A673 (cell line): ENCODE measurements around the gene GPR32. TPM values are rescaled to one million over a fixed set of nuclear protein-coding genes. Genes with fewer than 3 reads are reported as not detected.
"Not testable (repeated sequence)": the region's sequence is repeated elsewhere in the genome, so short reads cannot be mapped to it uniquely, and the experiment has no call there.

Experiments used
- BruUV-seq: library from RNA; stranded (reverse); fragments of 400-500 nt; replicated peaks from 2 replicates; lab custom pipeline; 2021; lab: Mats Ljungman, UMichigan
- CTCF ChIA-PET: fragments of 300-600 bp; sonication (Branson Sonifier 250); formaldehyde crosslinking; loops from one replicate; lab custom pipeline; 2022; ENCODE audit warnings: antibody characterized with exemption; lab: Charles Lee
- POLR2A ChIA-PET: fragments of 300-600 bp; sonication (Branson Sonifier 250); formaldehyde crosslinking; loops from one replicate; lab custom pipeline; 2022; ENCODE audit warnings: antibody characterized with exemption; ENCODE audit not compliant: low non-redundant PET; lab: Charles Lee
- DNase-seq: peaks from one replicate; pipeline ENCODE4 v3.0.0-alpha.2; 2015; ENCODE audit warnings: low spot score
- H3K27ac ChIP-seq: fragments of 200-600 bp; sonication (generic); 2 replicates; pipeline ENCODE4 v1.5.1; 2016; ENCODE audit warnings: mixed run types, low read depth, mild to moderate bottlenecking, mixed read lengths, antibody characterized with exemption, low read length; ENCODE audit not compliant: poor library complexity, severe bottlenecking
- H3K27me3 ChIP-seq: fragments of 200-600 bp; sonication (generic); replicated peaks from 2 replicates; pipeline ENCODE4 v1.6.1; 2017; ENCODE audit warnings: mixed run types, low read depth, mild to moderate bottlenecking, mixed read lengths, antibody characterized with exemption, low read length; ENCODE audit not compliant: insufficient read depth, poor library complexity
- H3K36me3 ChIP-seq: fragments of 200-600 bp; sonication (generic); 2 replicates; pipeline ENCODE4 v1.6.1; 2016; ENCODE audit warnings: mixed run types, mild to moderate bottlenecking, mixed read lengths, antibody characterized with exemption, low read length; ENCODE audit not compliant: insufficient read depth, poor library complexity, severe bottlenecking
- H3K4me1 ChIP-seq: fragments of 200-600 bp; sonication (generic); 2 replicates; pipeline ENCODE4 v1.6.1; 2017; ENCODE audit warnings: mixed run types, mild to moderate bottlenecking, mixed read lengths, antibody characterized with exemption, low read length; ENCODE audit not compliant: insufficient read depth, poor library complexity, severe bottlenecking
- H3K4me3 ChIP-seq: fragments of 200-600 bp; sonication (generic); 2 replicates; pipeline ENCODE4 v1.5.1; 2016; ENCODE audit warnings: low read depth, mixed run types, mild to moderate bottlenecking, mixed read lengths, low read length; ENCODE audit not compliant: poor library complexity, severe bottlenecking
- H3K9me3 ChIP-seq: fragments of 200-600 bp; sonication (generic); 2 replicates; pipeline ENCODE4 v1.6.1; 2016; ENCODE audit warnings: mixed run types, low read depth, mild to moderate bottlenecking, mixed read lengths, antibody characterized with exemption, low read length; ENCODE audit not compliant: poor library complexity, severe bottlenecking
- CTCF ChIP-seq: fragments of 300-800, 200-600 bp; sonication (generic); conservative IDR thresholded peaks from 2 replicates; pipeline ENCODE4 v1.5.1; 2017; ENCODE audit warnings: low read depth, mild to moderate bottlenecking, antibody characterized with exemption, low read length, moderate library complexity, mixed read lengths
- EZH2 ChIP-seq: fragments of 200-600 bp; sonication (generic); IDR thresholded peaks from 2 replicates; pipeline ENCODE4 v1.6.1; 2017; ENCODE audit warnings: borderline replicate concordance, low read depth, mild to moderate bottlenecking, mixed read lengths, antibody characterized with exemption, low read length; ENCODE audit not compliant: poor library complexity, severe bottlenecking
- intact Hi-C: fragments of 100-400 bp; cut with micrococcal nuclease; formaldehyde crosslinking; loops from one replicate; pipeline ENCODE4 v1.10.0; 2022; ENCODE audit not compliant: unreplicated experiment
- total RNA-seq: library from RNA; stranded (reverse); gene quantifications from 2 replicates; pipeline ENCODE4 v1.2.3, GENCODE V29; 2021

GPR32 gene
- total RNA-seq, 1 experiment from 2014 or later, result not detected

- intact Hi-C loops, result no loop called here
- peaks cover 41% of the 10 kb centered on the region for H3K4me1 ChIP-seq
- no peak overlapping the region for H3K4me3 ChIP-seq
- BruUV-seq, result no TSS peak
- H3K27me3 ChIP-seq, result no peaks in the 10 kb centered on the region
- DNase-seq, result no peak
- H3K9me3 ChIP-seq, result no peaks in the 10 kb centered on the region
- TF ChIP-seq CTCF, result no peak
- TF ChIP-seq EZH2, result no peak
- H3K27ac ChIP-seq, result peak overlapping the region; percentile 88
- CTCF ChIA-PET, result interaction anchor here (1.0 kb wide), 1 partner anchor 16 kb away, joined by 3 read pairs; no protein-coding TSS in a partner anchor
- H3K36me3 ChIP-seq, result no peaks in the 10 kb centered on the region
- POLR2A ChIA-PET, result no interaction called here
Observed at GRCh38 chr19:50741179-50741933, 28.9 kb upstream of the GPR32 start.

GRCh38 chr19:50743537-50743936 is 26.7 kb upstream of the GPR32 start:
- DNase-seq, result no peak
- POLR2A ChIA-PET, result interaction anchor here (0.6 kb wide), 1 partner anchor 205 kb away, joined by 4 read pairs; no protein-coding TSS in a partner anchor
- H3K27me3 ChIP-seq, result no peaks in the 10 kb centered on the region
- CTCF ChIA-PET, result no interaction called here
- H3K4me3 ChIP-seq, result no peak overlapping the region
- H3K9me3 ChIP-seq, result no peaks in the 10 kb centered on the region
- TF ChIP-seq CTCF (no peak), EZH2 (no peak)
- BruUV-seq, result no TSS peak
- no peak overlapping the region for H3K27ac ChIP-seq
- intact Hi-C loops, result no loop called here
- H3K36me3 ChIP-seq, result no peaks in the 10 kb centered on the region
- peaks cover 23% of the 10 kb centered on the region for H3K4me1 ChIP-seq

- intact Hi-C loops, result no loop called here
- ChIA-PET POLR2A (no interaction called here), CTCF (no interaction called here)
- H3K36me3 ChIP-seq, result no peaks in the 10 kb centered on the region
- TF ChIP-seq CTCF, result no peak
- no peak for TF ChIP-seq EZH2
- DNase-seq, result no peak
- no TSS peak for BruUV-seq
- H3K9me3 ChIP-seq, result no peaks in the 10 kb centered on the region
- peaks cover 14% of the 10 kb centered on the region for H3K4me1 ChIP-seq
- H3K4me3 ChIP-seq, result no peak overlapping the region
- no peaks in the 10 kb centered on the region for H3K27me3 ChIP-seq
- no peak overlapping the region for H3K27ac ChIP-seq
Observed at GRCh38 chr19:50745221-50745620, 25.0 kb upstream of the GPR32 start.

GRCh38 chr19:50747141-50747540 is 23.1 kb upstream of the GPR32 start:
- H3K27ac ChIP-seq, intact Hi-C loops, H3K36me3 ChIP-seq, DNase-seq, BruUV-seq, POLR2A ChIA-PET, H3K4me1 ChIP-seq, CTCF ChIA-PET, H3K27me3 ChIP-seq, H3K4me3 ChIP-seq, H3K9me3 ChIP-seq: not testable (repeated sequence)
